HepG2 (cell line): ENCODE results near the gene CPM. TPM values are rescaled to one million over a fixed set of nuclear protein-coding genes. Genes with fewer than 3 reads are reported as not detected.

Experiments
- ATAC-seq: fragments of 200-7000 bp; cut with Tn5 transposase; 3 replicates; pipeline ENCODE4 v1.9.1; 2020; ENCODE audit warnings: mild to moderate bottlenecking, moderate library complexity
- BruUV-seq: library from RNA; stranded (reverse); fragments of 400-500 nt; replicated peaks from 2 replicates; lab custom pipeline; 2021; lab: Mats Ljungman, UMichigan
- CTCF ChIA-PET: fragments of 300-600 bp; formaldehyde crosslinking; extraction: SDS; loops from one replicate; lab custom pipeline; 2021; ENCODE audit warnings: low total read pairs, inconsistent platforms, low intra/inter-chr PET ratio; lab: Yijun Ruan, JAX
- POLR2A ChIA-PET: fragments of 350-600 bp; sonication (Branson Sonifier 250); formaldehyde crosslinking; loops from one replicate; lab custom pipeline; 2020; ENCODE audit warnings: antibody characterized with exemption, inconsistent platforms; lab: Yijun Ruan, JAX
- DNase-seq: peaks from one replicate; pipeline ENCODE4 v3.0.0-alpha.2; 2015; ENCODE audit warnings: low spot score
- FAIRE-seq: peaks from 3 replicates; lab custom pipeline; 2011; peaks lifted over from hg19 to GRCh38; lab: Jason Lieb, UNC
- H2AFZ ChIP-seq: one replicate; pipeline ENCODE4 v1.6.1; 2011; ENCODE audit warnings: low read length, inconsistent platforms
- H3K27ac ChIP-seq: fragments of 300-600 bp; 3 replicates; pipeline ENCODE4 v1.8.0; 2011; ENCODE audit warnings: mixed run types, mild to moderate bottlenecking, mixed read lengths, low read length, inconsistent platforms; ENCODE audit not compliant: insufficient read depth; ENCODE audit errors: extremely low read length
- H3K27me3 ChIP-seq, 2 experiments: fragments of 200-600 bp in 1 of 2; 2 replicates in 1 of 2; 3 replicates in 1 of 2; pipeline versions ENCODE4 v1.6.0 to v1.8.0; 2011; ENCODE audit warnings: low read length in 2 of 2, mild to moderate bottlenecking in 2 of 2, moderate library complexity in 2 of 2, inconsistent platforms in 1 of 2; ENCODE audit not compliant: insufficient read depth in 2 of 2, control insufficient read depth in 1 of 2
- H3K36me3 ChIP-seq, 2 experiments: fragments of 200-600 bp in 1 of 2; replicated peaks in 1 of 2; 2 replicates in 1 of 2; 3 replicates in 1 of 2; pipeline versions ENCODE4 v1.5.1 to v1.8.0; 2011; ENCODE audit warnings: low read length in 2 of 2, inconsistent platforms in 1 of 2; ENCODE audit not compliant: insufficient read depth in 2 of 2, control insufficient read depth in 1 of 2
- H3K4me1 ChIP-seq: 2 replicates; pipeline ENCODE4 v1.5.1; 2012; ENCODE audit warnings: low read length, inconsistent platforms; ENCODE audit not compliant: insufficient read depth
- H3K4me2 ChIP-seq: 2 replicates; pipeline ENCODE4 v1.6.0; 2011; ENCODE audit warnings: low read depth, low read length, inconsistent platforms
- H3K4me3 ChIP-seq, 3 experiments: fragments of 200-600 bp in 1 of 3; sonication (generic), shearing (Covaris generic) in 1 of 3; replicated peaks in 1 of 3; 2 replicates each; pipeline ENCODE4 v1.5.1; 2011 to 2016; ENCODE audit warnings: low read length in 3 of 3, inconsistent platforms in 2 of 3, low read depth in 2 of 3, mild to moderate bottlenecking in 2 of 3, control low read depth in 1 of 3, mixed read lengths in 1 of 3; ENCODE audit not compliant: insufficient read depth in 1 of 3
- H3K79me2 ChIP-seq: one replicate; pipeline ENCODE4 v1.6.1; 2011; ENCODE audit warnings: low read length, inconsistent platforms; ENCODE audit not compliant: insufficient read depth
- H3K9ac ChIP-seq: 2 replicates; pipeline ENCODE4 v1.6.0; 2011; ENCODE audit warnings: mild to moderate bottlenecking, low read depth, low read length, inconsistent platforms; ENCODE audit not compliant: insufficient read depth
- H3K9me3 ChIP-seq: 2 replicates; pipeline ENCODE4 v1.5.1; 2012; ENCODE audit warnings: mild to moderate bottlenecking, low read length
- H4K20me1 ChIP-seq: 2 replicates; pipeline ENCODE4 v1.6.0; 2011; ENCODE audit warnings: inconsistent platforms, mild to moderate bottlenecking, low read length, moderate library complexity; ENCODE audit not compliant: insufficient read depth
- CBX1 ChIP-seq: IDR thresholded peaks from one replicate; pipeline ENCODE4 v1.6.1; 2016; ENCODE audit warnings: antibody characterized with exemption, low read depth
- EZH2 ChIP-seq: conservative IDR thresholded peaks from 2 replicates; pipeline ENCODE4 v1.6.1; 2012; ENCODE audit warnings: mild to moderate bottlenecking, low read depth, low read length, moderate library complexity
- HMGXB3 ChIP-seq: sonication (generic); formaldehyde crosslinking; IDR thresholded peaks from 2 replicates; pipeline ENCODE4 v1.4.0; 2020; ENCODE audit warnings: missing genetic modification reagents, borderline replicate concordance
- IRF2 ChIP-seq: IDR thresholded peaks from 2 replicates; pipeline ENCODE4 v1.6.1; 2018; ENCODE audit warnings: missing genetic modification reagents, missing compliant biosample characterization
- KDM3A ChIP-seq: IDR thresholded peaks from 2 replicates; pipeline ENCODE4 v1.6.1; 2018; ENCODE audit warnings: low read depth, missing compliant biosample characterization
- MBNL3 ChIP-seq: fragments of 250-450 bp; sonication (Bioruptor Pico); conservative IDR thresholded peaks from 2 replicates; pipeline ENCODE4 v1.8.0; 2022; ENCODE audit warnings: mild to moderate bottlenecking, inconsistent platforms
- PHB2 ChIP-seq: fragments of 450-650 bp; IDR thresholded peaks from 2 replicates; pipeline ENCODE4 v1.6.1; 2018; ENCODE audit not compliant: partially characterized antibody
- POGK ChIP-seq: sonication (generic); formaldehyde crosslinking; conservative IDR thresholded peaks from 2 replicates; pipeline ENCODE4 v1.8.0; 2022; ENCODE audit warnings: mild to moderate bottlenecking, moderate library complexity, missing genetic modification reagents
- TGIF2 ChIP-seq: IDR thresholded peaks from 2 replicates; pipeline ENCODE4 v1.6.1; 2016; ENCODE audit warnings: control low read depth, missing compliant biosample characterization
- ZNF639 ChIP-seq: conservative IDR thresholded peaks from 2 replicates; pipeline ENCODE4 v1.6.1; 2018; ENCODE audit warnings: missing genetic modification reagents
- ZNF879 ChIP-seq: sonication (generic); formaldehyde crosslinking; IDR thresholded peaks from 2 replicates; pipeline ENCODE4 v1.8.1; 2023; ENCODE audit warnings: missing genetic modification reagents
- WGBS: methylation state at CpG from one replicate; pipeline ENCODE4 v1.1.6; 2017; ENCODE audit warnings: low lambda C conversion rate; 5-methylcytosine and 5-hydroxymethylcytosine counted together
- in situ Hi-C: cut with HindIII; loops from 2 replicates; pipeline ENCODE4 v1.10.0; 2017; ENCODE audit warnings: low pct_unique_long_range_greater_than_20kb; ENCODE audit not compliant: extremely low pct_ligation_motif_present
- intact Hi-C: fragments of 100-400 bp; cut with micrococcal nuclease; formaldehyde crosslinking; loops from one replicate; pipeline ENCODE4 v1.10.0; 2022; ENCODE audit not compliant: unreplicated experiment
- polyA plus RNA-seq, 8 experiments: library from polyadenylated mRNA; depleted of rRNA in 3 of 8; stranded (reverse) in 7 of 8; unstranded in 1 of 8; fragments of >200 nt; fragmentation: Illumina TruSeq in 4 of 8; extraction: Trizol in 4 of 8; gene quantifications; 2 replicates each; pipeline versions ENCODE4 v1.2.1 to v1.2.3, GENCODE V29; 2011 to 2016; ENCODE audit warnings: low read depth in 4 of 8, missing spikeins in 1 of 8, mixed read lengths in 1 of 8; ENCODE audit not compliant: insufficient read depth in 1 of 8
- total RNA-seq, 5 experiments: library from RNA; depleted of rRNA; stranded (reverse); fragments of >200 nt; fragmentation: Illumina TruSeq; extraction: Trizol; gene quantifications; 2 replicates each; pipeline ENCODE4 v1.2.3, GENCODE V29; 2016; ENCODE audit warnings: low read depth in 1 of 5
- TF ChIP-seq, protein P1 (sequence below): sonication (generic); formaldehyde crosslinking; IDR thresholded peaks from 2 replicates; pipeline ENCODE4 v1.4.0; 2020; ENCODE audit warnings: low read depth, mild to moderate bottlenecking, missing genetic modification reagents
- TF ChIP-seq, protein P2 (sequence below): sonication (generic); formaldehyde crosslinking; IDR thresholded peaks from 2 replicates; pipeline ENCODE4 v1.5.1; 2020; ENCODE audit warnings: missing genetic modification reagents, mild to moderate bottlenecking, borderline replicate concordance

CPM gene
- total and polyA plus RNA-seq, 2 of the 13 experiments (the other 11 are each of a cell fraction or from before 2014, with no cell fraction given) = not detected

DNA sequence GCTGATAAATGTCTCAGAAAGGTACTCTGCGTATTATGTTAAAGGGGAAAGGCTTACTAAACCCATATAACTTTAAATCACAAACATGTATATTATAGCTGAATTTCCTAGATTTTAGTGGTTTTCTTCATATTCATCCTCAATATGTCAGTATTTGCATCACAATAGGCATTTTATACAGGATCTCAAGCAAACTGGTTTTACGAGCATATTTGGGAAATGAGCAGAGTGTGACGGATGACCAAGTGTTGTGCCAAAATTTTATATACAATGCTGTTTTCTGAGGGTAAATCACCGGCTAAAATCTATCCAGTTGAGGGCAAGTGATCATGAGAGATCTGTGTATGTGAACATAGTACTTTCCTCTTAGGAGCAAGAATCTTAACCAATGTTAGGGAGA lies 8.4 kb downstream of the CPM start (continued):
- no peak for TF ChIP-seq HMGXB3 (CRISPR knock-in tag)
- TF ChIP-seq ZNF639 (CRISPR knock-in tag) = no peak
- TF ChIP-seq PHB2 = no peak
- TF ChIP-seq, protein P1, sequence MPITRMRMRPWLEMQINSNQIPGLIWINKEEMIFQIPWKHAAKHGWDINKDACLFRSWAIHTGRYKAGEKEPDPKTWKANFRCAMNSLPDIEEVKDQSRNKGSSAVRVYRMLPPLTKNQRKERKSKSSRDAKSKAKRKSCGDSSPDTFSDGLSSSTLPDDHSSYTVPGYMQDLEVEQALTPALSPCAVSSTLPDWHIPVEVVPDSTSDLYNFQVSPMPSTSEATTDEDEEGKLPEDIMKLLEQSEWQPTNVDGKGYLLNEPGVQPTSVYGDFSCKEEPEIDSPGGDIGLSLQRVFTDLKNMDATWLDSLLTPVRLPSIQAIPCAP (CRISPR knock-in tag) = no peak
- TF ChIP-seq ZNF879 (CRISPR knock-in tag) = no peak

DNA sequence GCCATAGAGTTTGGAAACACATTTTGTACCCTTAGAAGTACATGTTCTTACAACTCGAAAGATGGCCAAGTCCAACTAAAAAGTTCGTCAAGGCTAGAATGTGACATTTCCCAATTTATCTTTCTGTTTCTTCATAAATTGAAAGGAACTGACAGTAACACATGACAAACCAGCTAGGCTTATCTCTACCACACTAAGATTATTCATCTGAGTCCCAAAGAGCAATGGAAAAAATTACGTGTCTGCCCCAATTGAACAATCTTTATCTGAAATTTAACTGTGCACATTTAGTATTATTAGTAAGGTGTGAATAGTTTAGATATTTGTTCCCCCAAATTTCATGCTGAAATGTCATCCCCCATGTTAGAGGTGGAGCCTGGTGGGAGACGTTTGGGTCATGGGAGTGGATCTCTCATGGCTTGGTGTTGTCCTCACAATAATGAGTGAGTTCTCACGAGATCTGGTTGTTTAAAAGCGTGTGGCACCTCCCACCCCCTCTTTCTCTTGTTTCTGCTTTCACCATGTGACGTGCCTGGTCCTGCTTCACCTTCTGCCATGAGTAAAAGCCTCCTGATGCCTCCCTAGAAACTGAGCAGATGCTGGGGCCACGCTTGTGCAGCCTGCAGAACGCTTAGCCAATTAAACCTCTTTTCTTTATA lies 13.3 kb downstream of the CPM start:
- Histone ChIP-seq H2AFZ (no peak overlapping the region), H3K9me3 (no peaks in the 10 kb centered on the region), H3K9ac (no peak overlapping the region), H4K20me1 (no peaks in the 10 kb centered on the region), H3K4me1 (no peaks in the 10 kb centered on the region), H3K79me2 (no peaks in the 10 kb centered on the region), H3K4me2 (no peak overlapping the region), H3K4me3 (no peak overlapping the region), H3K27me3 (no peaks in the 10 kb centered on the region), H3K36me3 (no peaks in the 10 kb centered on the region), H3K27ac (no peak overlapping the region)
- CTCF ChIA-PET = no interaction called here
- intact Hi-C loops (no loop called here), in situ Hi-C loops (no loop called here)
- no peak for FAIRE-seq
- no peak for DNase-seq
- POLR2A ChIA-PET = no interaction called here
- BruUV-seq = no TSS peak
- WGBS = 35% methylated on average over 9 of the region's 9 CpGs
- no peak for ATAC-seq
- TF ChIP-seq MBNL3 (CRISPR knock-in tag) (no peak), TGIF2 (CRISPR knock-in tag) (no peak), POGK (CRISPR knock-in tag) (no peak), EZH2 (no peak), IRF2 (CRISPR knock-in tag) (no peak), CBX1 (no peak), KDM3A (CRISPR knock-in tag) (no peak)
- TF ChIP-seq, protein P2, sequence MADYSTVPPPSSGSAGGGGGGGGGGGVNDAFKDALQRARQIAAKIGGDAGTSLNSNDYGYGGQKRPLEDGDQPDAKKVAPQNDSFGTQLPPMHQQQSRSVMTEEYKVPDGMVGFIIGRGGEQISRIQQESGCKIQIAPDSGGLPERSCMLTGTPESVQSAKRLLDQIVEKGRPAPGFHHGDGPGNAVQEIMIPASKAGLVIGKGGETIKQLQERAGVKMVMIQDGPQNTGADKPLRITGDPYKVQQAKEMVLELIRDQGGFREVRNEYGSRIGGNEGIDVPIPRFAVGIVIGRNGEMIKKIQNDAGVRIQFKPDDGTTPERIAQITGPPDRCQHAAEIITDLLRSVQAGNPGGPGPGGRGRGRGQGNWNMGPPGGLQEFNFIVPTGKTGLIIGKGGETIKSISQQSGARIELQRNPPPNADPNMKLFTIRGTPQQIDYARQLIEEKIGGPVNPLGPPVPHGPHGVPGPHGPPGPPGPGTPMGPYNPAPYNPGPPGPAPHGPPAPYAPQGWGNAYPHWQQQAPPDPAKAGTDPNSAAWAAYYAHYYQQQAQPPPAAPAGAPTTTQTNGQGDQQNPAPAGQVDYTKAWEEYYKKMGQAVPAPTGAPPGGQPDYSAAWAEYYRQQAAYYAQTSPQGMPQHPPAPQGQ (CRISPR knock-in tag) = no peak
